ENCODE measurements around the gene CLDN5.
A peak's percentile ranks its signal among the peaks of the same experiment; 100 is the strongest.

CLDN5 gene

DNA sequence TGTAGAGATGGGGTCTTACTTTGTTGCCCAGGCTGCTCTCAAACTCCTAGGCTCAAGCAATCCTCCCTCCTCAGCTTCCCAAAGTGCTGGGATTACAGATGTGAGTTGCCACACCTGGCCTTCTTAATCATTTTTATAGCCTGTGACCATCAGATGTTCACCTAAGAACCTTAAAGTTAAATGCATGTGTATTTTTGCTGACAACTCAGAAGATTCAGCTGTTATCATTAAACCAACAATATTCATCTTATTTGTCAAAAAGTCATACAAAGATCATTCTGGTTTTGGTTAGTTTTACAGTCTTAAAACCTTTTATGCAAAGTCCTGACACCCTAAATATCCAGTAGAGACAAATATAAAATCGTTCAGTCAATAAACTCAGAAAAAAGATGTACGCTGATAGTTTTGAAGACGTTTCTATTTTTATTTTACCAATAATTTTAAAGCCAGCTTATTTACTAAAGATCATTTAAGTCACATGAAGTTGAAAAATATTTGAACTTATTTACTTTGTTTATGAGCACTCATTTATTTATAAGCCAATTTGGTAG, 22.2 kb downstream of the CLDN5 start:
- TF ChIP-seq, protein P1, sequence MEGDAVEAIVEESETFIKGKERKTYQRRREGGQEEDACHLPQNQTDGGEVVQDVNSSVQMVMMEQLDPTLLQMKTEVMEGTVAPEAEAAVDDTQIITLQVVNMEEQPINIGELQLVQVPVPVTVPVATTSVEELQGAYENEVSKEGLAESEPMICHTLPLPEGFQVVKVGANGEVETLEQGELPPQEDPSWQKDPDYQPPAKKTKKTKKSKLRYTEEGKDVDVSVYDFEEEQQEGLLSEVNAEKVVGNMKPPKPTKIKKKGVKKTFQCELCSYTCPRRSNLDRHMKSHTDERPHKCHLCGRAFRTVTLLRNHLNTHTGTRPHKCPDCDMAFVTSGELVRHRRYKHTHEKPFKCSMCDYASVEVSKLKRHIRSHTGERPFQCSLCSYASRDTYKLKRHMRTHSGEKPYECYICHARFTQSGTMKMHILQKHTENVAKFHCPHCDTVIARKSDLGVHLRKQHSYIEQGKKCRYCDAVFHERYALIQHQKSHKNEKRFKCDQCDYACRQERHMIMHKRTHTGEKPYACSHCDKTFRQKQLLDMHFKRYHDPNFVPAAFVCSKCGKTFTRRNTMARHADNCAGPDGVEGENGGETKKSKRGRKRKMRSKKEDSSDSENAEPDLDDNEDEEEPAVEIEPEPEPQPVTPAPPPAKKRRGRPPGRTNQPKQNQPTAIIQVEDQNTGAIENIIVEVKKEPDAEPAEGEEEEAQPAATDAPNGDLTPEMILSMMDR (conservative IDR thresholded peaks at IDR 0.05) = no peak
- no peak overlapping the region for H3K27ac ChIP-seq

DNA sequence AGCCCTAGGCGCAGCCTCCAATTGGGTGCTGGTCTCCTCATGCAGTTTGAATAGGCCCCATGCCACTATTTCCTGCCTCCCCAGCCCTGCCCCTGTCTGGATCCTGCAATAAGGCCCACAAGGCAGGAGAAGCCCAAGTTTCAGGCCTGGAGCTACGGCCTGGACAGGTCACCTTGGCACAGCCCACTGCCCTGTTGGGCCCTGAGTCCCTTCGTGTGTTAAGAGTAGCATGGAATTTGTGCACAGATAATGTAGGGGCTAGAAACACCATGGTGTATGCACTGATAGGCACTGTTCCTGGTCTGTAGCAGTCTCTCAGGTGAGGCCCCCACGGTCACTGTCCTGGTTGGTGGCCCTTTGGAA, 24.3 kb downstream of the CLDN5 start:
- TF ChIP-seq, protein P1 (conservative IDR thresholded peaks at IDR 0.05) = no peak
- peak overlapping the region; percentile 15; the same call in 1 of the 2 replicates for H3K27ac ChIP-seq

DNA sequence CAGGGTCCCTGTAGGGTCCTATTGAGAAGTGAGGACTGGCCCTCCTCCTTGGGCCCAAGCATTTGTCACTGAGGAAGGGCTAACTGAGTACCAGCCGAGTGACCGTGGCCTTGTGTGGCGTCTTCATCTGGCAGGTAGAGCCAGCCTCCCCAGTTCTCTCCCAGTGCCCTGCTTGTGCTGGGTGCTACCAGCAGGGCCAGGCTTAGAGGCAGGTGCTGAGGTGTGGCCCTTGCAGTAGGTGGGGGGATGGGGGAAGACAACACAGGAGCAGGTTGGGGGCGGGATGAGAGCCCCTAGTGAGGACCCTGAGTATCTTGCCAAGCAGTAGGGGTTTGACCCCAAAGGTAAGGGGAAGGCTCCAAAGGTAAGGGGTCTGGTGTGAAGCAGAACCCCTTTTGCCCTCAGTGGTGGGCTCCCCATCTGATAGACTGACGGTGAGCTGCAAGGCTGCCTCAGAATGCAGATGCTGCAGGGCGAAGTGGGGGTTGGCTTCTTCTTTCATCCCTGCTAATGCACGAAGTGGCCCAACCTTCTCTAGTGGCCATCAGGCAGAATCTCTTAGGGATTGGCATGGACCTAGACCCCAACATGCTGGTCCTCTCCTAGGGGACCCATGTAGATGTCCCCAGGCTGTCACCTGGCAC, 24.9 kb downstream of the CLDN5 start:
- TF ChIP-seq, protein P1 (conservative IDR thresholded peaks at IDR 0.05) = no peak

DNA sequence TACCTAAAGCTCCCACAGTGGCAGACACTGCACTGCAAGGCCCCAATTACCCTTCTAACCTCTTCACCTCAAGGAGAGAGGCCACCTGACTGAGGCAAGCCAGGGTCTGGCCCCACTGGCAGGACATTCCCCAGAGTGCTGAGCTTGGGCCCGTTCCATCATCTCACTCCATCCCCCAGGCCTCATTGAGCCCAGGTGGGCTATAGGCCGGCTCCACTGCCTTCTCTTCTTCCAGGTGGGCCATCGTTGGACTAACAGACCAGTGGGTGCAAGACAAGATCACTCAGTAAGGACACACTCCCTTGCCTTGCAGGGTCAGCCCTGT, 25.4 kb downstream of the CLDN5 start:
- H3K27ac ChIP-seq = peak overlapping the region; percentile 15; the same call in 1 of the 2 replicates
- TF ChIP-seq, protein P1 (conservative IDR thresholded peaks at IDR 0.05) = no peak

More for the DNA sequence above, 24.9 kb downstream of the CLDN5 start:
- peak overlapping the region; percentile 15; the same call in 1 of the 2 replicates for H3K27ac ChIP-seq

DNA sequence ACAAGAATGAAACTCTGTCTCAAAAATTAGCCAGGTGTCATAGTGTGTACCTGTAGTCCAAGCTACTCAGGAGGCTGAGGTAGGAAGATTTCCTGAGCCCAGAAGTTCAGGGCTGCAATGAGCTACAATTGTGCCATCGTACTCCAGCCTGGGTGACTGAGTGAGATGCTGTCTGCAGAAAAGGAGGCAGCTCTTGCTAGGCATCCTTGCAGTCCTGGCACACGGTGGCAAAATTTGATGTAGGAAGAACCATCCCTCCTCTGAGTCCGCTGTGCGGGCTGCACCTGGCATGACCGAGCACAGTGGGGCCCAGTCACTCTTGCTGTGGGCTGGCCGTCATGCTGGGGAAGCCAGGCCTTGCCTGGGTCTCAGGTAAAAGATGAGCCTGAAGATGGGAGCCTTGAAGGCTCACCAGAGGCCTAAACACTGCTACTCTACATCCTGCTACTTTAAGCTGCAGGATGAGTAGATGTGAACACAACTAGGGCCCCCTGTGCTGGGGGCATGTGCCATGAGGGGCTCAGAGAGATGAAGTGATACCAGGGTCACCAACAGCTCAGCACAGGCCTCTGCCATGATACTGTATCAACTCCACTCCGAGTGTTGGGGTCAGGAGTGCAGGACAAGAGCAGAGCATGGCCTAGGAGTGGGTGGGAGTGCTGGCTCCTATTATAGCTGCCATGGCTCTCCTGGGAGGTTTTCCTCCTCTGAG, 25.9 kb downstream of the CLDN5 start:
- peak overlapping the region; percentile 46; the same call in 1 of the 2 replicates for H3K27ac ChIP-seq
- TF ChIP-seq, protein P1 (conservative IDR thresholded peaks at IDR 0.05) = no peak

DNA sequence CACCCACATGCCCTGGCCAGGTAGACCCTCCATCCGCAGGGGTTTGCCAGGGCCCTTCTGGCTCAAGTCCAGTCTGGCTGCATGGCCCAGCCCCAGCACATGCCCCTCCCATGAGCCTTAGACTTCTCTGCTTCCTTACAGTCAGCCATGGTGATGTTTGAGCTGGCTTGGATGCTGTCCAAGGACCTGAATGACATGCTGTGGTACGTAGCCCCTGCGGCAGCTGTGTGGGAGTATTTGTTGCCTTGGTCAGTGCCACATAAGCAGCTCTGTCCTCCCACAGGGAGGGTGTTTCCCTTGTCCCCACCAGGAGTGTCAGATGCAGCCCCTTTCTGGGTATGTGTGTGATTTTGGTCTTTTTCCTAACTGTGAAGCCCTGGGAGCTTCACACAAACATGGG, 27.0 kb downstream of the CLDN5 start:
- peak overlapping the region; percentile 46; the same call in 1 of the 2 replicates for H3K27ac ChIP-seq

DNA sequence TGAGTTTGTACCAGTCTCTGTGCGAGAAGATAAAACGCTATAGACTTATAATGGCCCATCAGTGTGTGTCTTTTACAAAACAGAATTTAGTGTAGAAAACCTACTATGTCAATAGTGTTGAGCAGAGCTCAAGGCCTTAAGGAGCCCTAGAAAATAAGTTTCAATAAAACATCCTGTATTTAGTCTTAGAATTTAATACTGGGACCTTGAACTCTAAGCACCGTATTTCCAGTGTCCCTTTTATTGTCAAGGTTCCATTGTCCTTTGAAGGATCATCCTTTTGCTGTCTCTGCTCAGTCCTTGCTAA, 27.9 kb downstream of the CLDN5 start:
- TF ChIP-seq, protein P1 (conservative IDR thresholded peaks at IDR 0.05) = no peak
- H3K27ac ChIP-seq = peak overlapping the region; percentile 46; the same call in 1 of the 2 replicates

More for the DNA sequence above, 27.0 kb downstream of the CLDN5 start:
- TF ChIP-seq, protein P1 (conservative IDR thresholded peaks at IDR 0.05) = no peak

Data from VCaP (cell line).